Vagina (tissue), 2 donors: ENCODE results near the gene KAZN.

Source experiments
- CTCF ChIP-seq, 3 experiments: fragments of 450-650 bp in 2 of 3; fragments of 200-600 bp in 1 of 3; sonication (generic) in 1 of 3; IDR thresholded peaks; one replicate each; pipeline ENCODE4 v1.5.1; 2017 to 2019; ENCODE audit warnings: antibody characterized with exemption in 3 of 3, mild to moderate bottlenecking in 2 of 3, moderate library complexity in 2 of 3
- POLR2A ChIP-seq, 2 donors: fragments of 450-650 bp; IDR thresholded peaks; one replicate each; pipeline ENCODE4 v1.6.1; 2017; ENCODE audit warnings: antibody characterized with exemption in 2 of 2, mild to moderate bottlenecking in 2 of 2, moderate library complexity in 2 of 2
- POLR2AphosphoS5 ChIP-seq, 2 donors: sonication (generic); formaldehyde crosslinking; IDR thresholded peaks; one replicate each; pipeline ENCODE4 v1.9.0; 2017; ENCODE audit warnings: antibody characterized with exemption in 2 of 2, mild to moderate bottlenecking in 2 of 2, low read depth in 1 of 2; ENCODE audit not compliant: insufficient read depth in 1 of 2

GRCh38 chr1:15158506-15159165 lies 560.2 kb downstream of the KAZN start:
- TF ChIP-seq CTCF (IDR thresholded peaks at IDR 0.05) (no peak), POLR2AphosphoS5 (IDR thresholded peaks at IDR 0.05; ENCODE audit: insufficient read depth in 1 of 2, low read depth in 1 of 2) (no peak), POLR2A (IDR thresholded peaks at IDR 0.05) (no peak)
